Kidney (tissue), 14 donors: ENCODE results near the gene PLGRKT. TPM values are rescaled to one million over a fixed set of nuclear protein-coding genes. Genes with fewer than 3 reads are reported as not detected.

Experiments
- DNase-seq, 5 donors: peaks; one replicate each; pipeline ENCODE4 v3.0.0-alpha.2; 2013 to 2020
- FAIRE-seq: peaks from 2 replicates; lab custom pipeline; 2012; peaks lifted over from hg19 to GRCh38; lab: Jason Lieb, UNC
- H3K27ac ChIP-seq, 2 donors: one replicate each; pipeline ENCODE4 v1.7.0; 2013; ENCODE audit warnings: low read depth in 2 of 2, low read length in 2 of 2, inconsistent platforms in 1 of 2
- H3K27me3 ChIP-seq: one replicate; pipeline ENCODE4 v1.7.1; 2013; ENCODE audit warnings: low read length, inconsistent platforms; ENCODE audit not compliant: control insufficient read depth, insufficient read depth
- H3K36me3 ChIP-seq, 3 donors: one replicate each; pipeline versions ENCODE4 v1.7.0 to v1.7.1; 2013; ENCODE audit warnings: low read length in 3 of 3, control low read depth in 1 of 3, inconsistent platforms in 1 of 3; ENCODE audit not compliant: insufficient read depth in 3 of 3, control insufficient read depth in 2 of 3
- H3K4me1 ChIP-seq, 3 donors: one replicate each; pipeline versions ENCODE4 v1.7.0 to v1.7.1; 2013; ENCODE audit warnings: low read length in 3 of 3, inconsistent platforms in 1 of 3, low read depth in 1 of 3; ENCODE audit not compliant: control insufficient read depth in 2 of 3, insufficient read depth in 2 of 3
- H3K4me3 ChIP-seq, 3 donors: one replicate each; pipeline versions ENCODE4 v1.7.0 to v1.8.1; 2013; ENCODE audit warnings: low read length in 3 of 3, control low read depth in 1 of 3, inconsistent platforms in 1 of 3
- H3K9ac ChIP-seq, 3 donors: one replicate each; pipeline versions ENCODE4 v1.7.0 to v1.7.1; 2013; ENCODE audit warnings: low read length in 3 of 3, control low read depth in 1 of 3, inconsistent platforms in 1 of 3
- H3K9me3 ChIP-seq, 3 donors: one replicate each; pipeline versions ENCODE4 v1.7.0 to v1.7.1; 2013; ENCODE audit warnings: low read length in 3 of 3, control low read depth in 1 of 3, inconsistent platforms in 1 of 3; ENCODE audit not compliant: control insufficient read depth in 2 of 3, insufficient read depth in 1 of 3
- CTCF ChIP-seq: IDR thresholded peaks from 3 replicates; pipeline ENCODE4 v1.5.1; 2012; ENCODE audit warnings: mild to moderate bottlenecking, moderate library complexity, borderline replicate concordance; ENCODE audit not compliant: insufficient read depth; ENCODE audit errors: extremely low read depth
- intact Hi-C: fragments of 100-400 bp; cut with DNase I; formaldehyde crosslinking; loops from one replicate; pipeline ENCODE4 v1.11.1; 2022
- polyA plus RNA-seq: library from polyadenylated mRNA; stranded (reverse); fragments of 350-450 nt; fragmentation: Illumina TruSeq; extraction: RNeasy Lipid Tissue Mini Kit (QIAGEN cat#74804); gene quantifications from one replicate; pipeline ENCODE4 v1.2.3, GENCODE V29; 2014; ENCODE audit warnings: low read depth, low replicate concordance; ENCODE audit not compliant: insufficient read depth
- total RNA-seq: library from RNA; stranded (reverse); fragmentation: NEBNext Ultra II Directional; extraction: Animal tissue kit (Norgen Biotek cat#: 25700); gene quantifications from one replicate; pipeline ENCODE4 v1.2.1, GENCODE V29; 2021
- donor health status: control.
- donor health status: control.
- donor health status: control.
- donor health status: control.
- donor health status: control.
- donor health status: DM: yes; HTN: yes; CAD: no.
- donor health status: Normal renal cell carcinoma (clear cell type).

The PLGRKT gene
- total and polyA plus RNA-seq, 2 donors from 2014 or later, result 35.2 to 50.9 TPM

GRCh38 chr9:5481322-5482040 lies 43.8 kb upstream of the PLGRKT start:
- Histone ChIP-seq H3K9ac (no peak overlapping the region), H3K27ac (no peak overlapping the region), H3K36me3 (no peaks in the 10 kb centered on the region), H3K4me3 (no peak overlapping the region), H3K9me3 (no peaks in the 10 kb centered on the region), H3K4me1 (no peaks in the 10 kb centered on the region), H3K27me3 (no peaks in the 10 kb centered on the region)
- no peak for DNase-seq
- TF ChIP-seq CTCF, result no peak
- intact Hi-C loops, result no loop called here
- FAIRE-seq, result no peak

- no peak for TF ChIP-seq CTCF
- Histone ChIP-seq H3K27ac (no peak overlapping the region), H3K4me3 (no peak overlapping the region), H3K36me3 (no peaks in the 10 kb centered on the region), H3K9ac (no peak overlapping the region), H3K9me3 (no peaks in the 10 kb centered on the region), H3K27me3 (no peaks in the 10 kb centered on the region), H3K4me1 (no peaks in the 10 kb centered on the region)
- DNase-seq, result no peak
- FAIRE-seq, result no peak
- intact Hi-C loops, result no loop called here
Observed at GRCh38 chr9:5480919-5481318, 43.2 kb upstream of the PLGRKT start.

- no peaks in the 10 kb centered on the region for H3K27me3 ChIP-seq
- H3K9ac ChIP-seq, result no peak overlapping the region
- no peak overlapping the region for H3K27ac ChIP-seq
- H3K4me3 ChIP-seq, result no peak overlapping the region
- H3K4me1 ChIP-seq, result no peaks in the 10 kb centered on the region
- TF ChIP-seq CTCF, result no peak
- H3K9me3 ChIP-seq, result no peaks in the 10 kb centered on the region
- DNase-seq (no peak), FAIRE-seq (no peak)
- no peaks in the 10 kb centered on the region for H3K36me3 ChIP-seq
- intact Hi-C loops, result no loop called here
Observed at GRCh38 chr9:5479994-5480694, 42.4 kb upstream of the PLGRKT start.
